Activated CD8-positive, alpha-beta memory T cell treated with anti-CD3 and anti-CD28 coated beads, Interleukin-2, amount 50 U/mL, for 24 hours (primary cell): ENCODE measurements around the gene EID2.

Experiments
- DNase-seq: peaks from one replicate; pipeline ENCODE4 v3.0.0-alpha.2; 2020; ENCODE audit errors: extremely low read depth

Gene EID2

DNA sequence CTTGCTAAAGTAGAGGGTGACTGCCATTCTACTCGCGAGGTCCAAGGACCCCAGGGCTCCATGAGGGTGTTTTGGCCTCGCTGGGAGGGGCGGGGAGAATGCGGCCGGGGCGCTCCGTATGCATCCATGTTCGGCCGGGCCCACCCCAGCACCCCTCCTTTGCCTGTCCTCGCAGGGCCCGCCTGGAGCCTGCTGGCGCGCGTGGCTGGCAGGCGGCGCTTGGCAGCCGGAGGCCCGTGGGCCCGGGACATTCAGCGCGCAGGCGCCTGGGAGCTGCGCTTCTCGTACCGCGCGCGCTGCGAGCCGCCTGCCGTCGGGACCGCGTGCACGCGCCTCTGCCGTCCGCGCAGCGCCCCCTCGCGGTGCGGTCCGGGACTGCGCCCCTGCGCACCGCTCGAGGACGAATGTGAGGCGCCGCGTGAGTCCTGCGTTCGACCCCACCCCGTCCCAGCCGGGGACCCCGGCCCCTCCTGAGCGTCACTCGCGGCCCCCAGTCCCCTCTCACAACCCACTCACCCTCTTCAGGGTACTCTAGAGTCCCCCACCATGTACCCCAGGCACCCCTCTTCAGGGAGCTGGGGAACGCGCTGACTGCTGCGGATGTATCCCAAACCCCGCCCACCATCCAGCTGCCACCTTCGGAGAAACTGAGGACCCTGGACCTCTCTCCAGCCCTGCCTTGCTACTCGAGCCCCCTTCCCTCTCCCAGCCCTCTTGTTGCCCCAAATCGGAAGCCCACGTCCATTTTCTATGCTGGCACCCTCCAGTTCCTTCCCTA, 37.1 kb downstream of the EID2 start:
- peak; percentile 31 for DNase-seq

DNA sequence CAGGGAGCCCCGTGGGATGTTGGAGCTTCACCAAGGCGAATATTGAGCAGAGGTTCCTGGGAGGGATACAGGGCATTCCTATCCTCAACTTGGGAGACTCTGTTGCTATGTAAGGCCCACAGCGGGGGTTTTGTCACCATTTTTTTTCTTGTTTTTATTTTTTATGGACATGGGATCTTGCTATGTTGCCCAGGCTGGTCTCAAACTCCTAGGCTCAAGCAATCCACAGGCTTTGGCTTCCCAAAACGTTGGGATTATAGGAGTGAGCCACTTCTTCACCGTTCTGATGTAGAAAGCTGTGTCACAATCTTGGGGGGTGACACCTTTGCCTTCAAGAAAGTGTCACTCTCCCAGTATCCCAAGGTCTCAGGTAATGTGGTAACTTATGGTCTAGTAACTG, 38.6 kb downstream of the EID2 start:
- no peak for DNase-seq

DNA sequence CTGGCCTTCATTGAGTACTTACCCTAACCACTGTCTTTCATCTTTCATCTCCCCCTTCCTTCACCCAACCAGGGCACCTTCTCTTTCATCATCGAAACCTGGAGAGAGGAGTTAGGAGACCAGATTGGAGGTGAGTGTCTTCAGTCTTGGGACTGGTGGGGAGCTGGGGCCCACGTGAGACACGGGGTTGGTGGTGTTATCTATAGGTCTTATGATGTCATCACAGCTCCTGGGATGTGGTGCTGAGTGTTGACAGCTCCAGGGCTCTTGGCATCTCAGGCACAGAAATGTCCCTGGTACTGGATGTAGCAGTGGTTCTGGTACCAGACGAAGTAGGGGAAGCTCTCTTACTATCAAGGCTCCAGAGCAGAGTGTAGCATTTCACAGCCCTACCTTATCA, 39.4 kb downstream of the EID2 start:
- DNase-seq: no peak

- no peak for DNase-seq
Observed at GRCh38 chr19:39499932-39500331, 40.0 kb downstream of the EID2 start.

- DNase-seq: no peak
Observed at GRCh38 chr19:39498798-39499642, 40.9 kb downstream of the EID2 start, which contains the start of gene DLL3. Gene DLL3 (plus strand): TSS chr19:39498947. CDS start chr19:39498975, 28 bp downstream.

- no peak for DNase-seq
Observed at GRCh38 chr19:39497996-39498797, 41.8 kb downstream of the EID2 start.

- no peak for DNase-seq
Observed at GRCh38 chr19:39497701-39497995, 42.3 kb downstream of the EID2 start.

DNA sequence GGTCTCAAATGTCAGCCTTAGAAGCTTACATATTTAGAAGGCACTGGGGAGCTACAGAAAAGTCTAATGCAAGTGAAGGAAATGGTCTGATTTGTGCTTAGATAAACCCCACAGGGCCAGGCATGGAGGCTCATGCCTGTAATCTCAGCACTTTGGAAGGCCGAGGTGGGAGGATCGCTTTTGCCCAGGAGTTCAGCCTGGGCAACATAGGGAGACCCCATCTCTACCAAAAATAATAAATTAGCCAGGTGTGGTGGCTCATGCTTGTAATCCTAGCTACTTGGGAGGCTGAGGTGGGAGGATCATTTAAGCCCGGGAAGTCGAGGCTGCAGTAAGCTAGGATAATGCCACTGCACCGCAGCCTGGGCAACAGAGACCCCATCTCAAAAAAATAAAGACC, 43.9 kb downstream of the EID2 start:
- DNase-seq: no peak

GRCh38 chr19:39494661-39495060, 45.3 kb downstream of the EID2 start:
- DNase-seq: no peak

GRCh38 chr19:39492788-39493187, 47.2 kb downstream of the EID2 start:
- DNase-seq: no peak

- no peak for DNase-seq
Observed at GRCh38 chr19:39492225-39492624, 47.7 kb downstream of the EID2 start.

- DNase-seq: no peak
Observed at GRCh38 chr19:39489756-39490155, 50.2 kb downstream of the EID2 start.
